Measurements from ENCODE around the gene POT1.

POT1 gene

DNA sequence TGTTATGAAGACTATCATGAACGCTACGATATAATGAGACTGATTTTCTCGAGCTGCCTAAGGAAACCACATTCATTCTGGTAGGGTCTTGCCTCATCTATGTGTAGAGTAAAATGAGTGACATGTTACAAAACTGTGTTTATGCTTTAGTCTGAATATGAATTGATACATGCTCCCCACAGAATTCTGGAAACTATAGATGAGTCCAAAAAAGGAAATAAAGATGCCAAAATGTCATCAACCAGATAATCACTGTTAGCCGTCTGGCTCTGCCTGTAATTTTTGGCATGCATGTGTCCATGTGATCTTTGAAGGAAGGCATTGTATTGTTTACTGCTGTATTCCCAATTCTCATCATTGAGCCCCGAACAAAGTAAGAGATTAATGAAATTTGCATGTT lies 121.4 kb downstream of the POT1 start:
- no peak for DNase-seq (ENCODE audit: low read depth)

DNA sequence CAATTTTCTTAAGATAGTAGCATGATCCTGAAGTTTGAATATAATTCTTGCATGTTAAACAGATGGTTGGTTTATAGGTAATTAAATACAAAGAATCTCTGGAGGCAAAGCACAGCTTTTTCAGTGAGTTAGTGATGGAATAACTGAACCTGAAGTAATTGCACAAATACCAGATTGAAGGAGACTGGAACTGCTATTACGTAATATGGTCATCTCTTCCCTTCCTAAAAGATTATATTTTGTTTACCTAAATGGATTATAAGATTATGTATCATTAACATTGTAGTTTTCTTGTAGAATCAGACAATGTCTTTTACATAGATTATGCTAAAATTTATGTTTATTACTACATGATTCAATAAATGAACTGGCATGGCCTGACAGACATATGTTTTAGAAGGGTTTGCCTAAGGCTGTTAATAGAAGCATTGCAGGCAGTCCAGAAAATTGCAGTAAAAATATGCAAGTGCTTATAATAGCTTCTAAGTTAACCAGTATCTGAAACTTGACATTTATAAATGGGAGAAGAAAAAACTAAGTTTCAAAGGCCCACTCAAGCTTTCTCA lies 128.2 kb downstream of the POT1 start:
- DNase-seq (ENCODE audit: low read depth) = no peak

DNA sequence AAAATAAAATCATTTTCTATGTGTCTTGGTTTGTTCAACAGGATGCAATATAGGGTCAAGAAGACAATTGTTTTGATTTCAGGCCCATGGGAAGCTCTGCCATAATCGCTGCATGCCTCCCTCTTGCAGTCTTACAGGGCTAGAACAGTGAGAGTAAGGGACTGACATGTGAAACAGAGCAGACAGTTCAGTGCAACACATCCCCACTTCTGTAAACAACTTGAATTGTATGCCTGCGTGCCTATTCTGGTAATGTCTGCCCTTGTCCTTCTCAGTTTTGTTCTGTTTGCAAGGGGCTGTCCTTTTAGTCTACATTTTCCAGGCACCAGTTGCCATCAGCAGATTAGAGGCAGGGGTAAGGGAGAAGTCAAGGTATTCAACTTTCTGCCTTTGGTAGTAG lies 129.2 kb downstream of the POT1 start:
- DNase-seq (ENCODE audit: low read depth) = no peak

DNA sequence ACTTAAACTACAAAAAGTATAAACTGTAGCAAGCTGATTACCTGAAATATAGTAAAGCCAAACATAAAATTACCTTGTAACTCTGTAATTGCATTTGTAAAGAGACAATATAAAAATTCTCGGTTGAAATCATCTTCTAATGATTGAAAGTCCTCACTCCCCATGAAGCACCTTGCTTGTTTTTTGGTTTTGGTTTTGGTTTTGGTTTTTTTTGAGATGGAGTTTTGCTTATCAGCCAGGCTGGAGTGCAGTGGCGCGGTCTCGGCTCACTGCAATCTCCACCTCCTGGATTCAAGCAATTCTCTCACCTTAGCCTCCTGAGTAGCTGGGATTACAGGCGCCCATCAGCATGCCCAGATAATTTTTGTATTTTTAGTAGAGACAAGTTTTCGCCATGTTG lies 130.2 kb downstream of the POT1 start:
- DNase-seq (ENCODE audit: low read depth) = no peak

DNA sequence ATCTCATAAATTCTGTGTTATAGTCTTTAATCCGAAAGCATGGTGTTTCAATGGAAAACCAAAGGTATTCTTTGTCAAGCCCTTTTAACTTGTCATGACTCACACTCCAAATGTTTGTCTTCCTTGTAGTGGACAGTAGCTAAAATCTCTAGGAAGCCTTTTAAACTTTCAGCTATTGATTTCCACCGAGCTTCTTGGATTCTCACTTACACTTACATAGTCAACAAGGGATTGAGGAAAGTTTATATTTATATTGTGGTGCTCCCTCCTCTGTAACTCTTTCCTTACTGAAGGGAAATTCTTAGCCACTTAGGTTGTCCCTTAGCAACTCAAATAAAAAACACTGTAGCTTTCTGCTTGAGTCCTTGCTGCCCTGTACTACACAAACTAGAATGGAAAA lies 132.9 kb downstream of the POT1 start:
- DNase-seq (ENCODE audit: low read depth) = no peak

DNA sequence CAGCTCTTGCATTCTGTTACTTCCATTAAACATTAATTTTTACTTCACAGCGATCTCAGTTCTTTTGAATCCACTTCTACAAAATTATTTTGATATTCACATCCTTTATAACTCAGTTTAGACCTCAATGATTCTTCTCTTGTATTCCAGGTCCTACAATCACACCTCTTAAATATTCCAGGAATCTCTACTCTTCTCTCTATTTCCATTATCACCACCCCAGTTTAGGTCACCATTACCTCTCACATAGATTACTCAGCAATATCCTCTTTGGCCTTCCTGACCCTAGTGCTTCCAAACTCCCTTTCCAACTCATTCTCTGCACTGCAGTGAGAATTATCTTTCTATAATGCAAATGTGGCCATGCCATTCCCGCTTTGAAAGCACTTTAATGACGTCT lies 136.9 kb downstream of the POT1 start:
- no peak for DNase-seq (ENCODE audit: low read depth)

DNA sequence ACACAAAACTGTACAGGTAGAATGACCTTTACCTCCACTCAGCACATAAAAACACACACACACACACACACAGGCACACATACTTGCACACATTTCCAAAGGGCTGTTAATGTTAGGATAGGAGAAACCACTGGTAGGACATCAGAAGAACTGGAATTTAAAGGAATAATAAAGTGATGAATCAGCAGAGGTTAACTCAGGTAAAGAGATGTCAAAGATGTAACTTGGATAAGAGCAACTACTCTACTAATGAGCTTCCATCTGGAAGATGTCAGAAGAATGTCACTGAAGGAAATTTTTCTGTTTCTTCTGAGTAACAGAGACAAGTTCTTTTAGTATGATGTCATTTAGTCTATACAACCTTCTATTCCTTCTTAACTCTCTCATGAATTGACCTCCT lies 137.6 kb downstream of the POT1 start:
- DNase-seq (ENCODE audit: low read depth) = no peak

DNA sequence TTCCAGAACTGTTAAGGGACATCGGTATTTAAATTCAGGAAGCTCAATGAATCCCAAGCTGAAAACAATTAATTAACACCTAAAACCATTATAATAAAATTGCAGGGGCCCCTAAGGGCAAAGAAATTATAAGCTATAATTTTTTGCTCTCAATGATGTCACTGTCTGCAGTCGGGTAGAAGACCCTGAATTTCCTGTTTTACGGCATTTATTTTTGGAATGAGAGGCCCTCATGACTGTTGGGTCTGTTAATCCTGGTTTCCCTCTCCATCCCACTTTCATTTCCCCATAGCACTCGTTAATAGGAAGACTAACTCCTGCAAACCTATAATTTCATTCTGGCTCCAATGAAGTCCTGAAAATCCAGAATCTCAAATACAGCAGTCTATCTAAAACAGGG lies 138.2 kb downstream of the POT1 start:
- DNase-seq (ENCODE audit: low read depth) = no peak

DNA sequence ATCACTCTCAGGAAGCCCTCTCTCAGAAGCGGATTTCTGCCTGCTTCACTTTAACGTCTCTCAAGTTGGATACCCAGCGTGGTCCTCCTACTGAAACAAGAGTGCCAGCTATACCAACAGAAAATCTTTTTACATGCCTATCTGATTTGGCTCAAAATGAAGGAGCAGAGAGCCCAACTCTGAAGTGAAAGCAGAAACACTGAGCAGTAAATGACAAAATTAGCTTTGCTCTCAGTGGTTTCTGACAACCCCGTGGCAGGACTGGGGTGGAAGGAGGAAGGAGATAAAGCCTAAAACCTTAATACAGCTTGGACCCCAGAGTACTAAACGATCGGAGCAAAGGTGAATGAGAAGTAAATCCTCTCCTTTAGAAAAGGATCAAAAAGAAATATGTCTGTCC lies 139.0 kb downstream of the POT1 start:
- DNase-seq (ENCODE audit: low read depth) = no peak

DNA sequence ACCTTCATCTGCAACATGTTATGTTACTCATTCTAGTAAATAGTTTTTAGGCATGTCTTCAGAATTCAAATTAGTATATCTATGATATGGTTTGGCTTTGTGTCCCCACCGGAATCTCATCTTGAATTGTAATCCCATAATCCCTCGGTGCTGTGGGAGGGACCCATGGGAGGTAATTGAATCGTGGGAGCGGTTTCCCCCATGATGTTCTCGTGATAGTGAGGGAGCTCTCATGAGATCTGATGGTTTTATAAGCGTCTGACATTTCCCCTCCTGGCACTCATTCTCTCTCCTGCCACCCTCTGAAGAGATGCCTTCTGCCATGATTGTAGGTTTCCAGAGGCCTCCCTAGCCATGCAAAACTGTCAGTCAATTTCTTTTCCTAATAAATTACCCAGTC lies 143.6 kb downstream of the POT1 start:
- no peak for DNase-seq (ENCODE audit: low read depth)

DNA sequence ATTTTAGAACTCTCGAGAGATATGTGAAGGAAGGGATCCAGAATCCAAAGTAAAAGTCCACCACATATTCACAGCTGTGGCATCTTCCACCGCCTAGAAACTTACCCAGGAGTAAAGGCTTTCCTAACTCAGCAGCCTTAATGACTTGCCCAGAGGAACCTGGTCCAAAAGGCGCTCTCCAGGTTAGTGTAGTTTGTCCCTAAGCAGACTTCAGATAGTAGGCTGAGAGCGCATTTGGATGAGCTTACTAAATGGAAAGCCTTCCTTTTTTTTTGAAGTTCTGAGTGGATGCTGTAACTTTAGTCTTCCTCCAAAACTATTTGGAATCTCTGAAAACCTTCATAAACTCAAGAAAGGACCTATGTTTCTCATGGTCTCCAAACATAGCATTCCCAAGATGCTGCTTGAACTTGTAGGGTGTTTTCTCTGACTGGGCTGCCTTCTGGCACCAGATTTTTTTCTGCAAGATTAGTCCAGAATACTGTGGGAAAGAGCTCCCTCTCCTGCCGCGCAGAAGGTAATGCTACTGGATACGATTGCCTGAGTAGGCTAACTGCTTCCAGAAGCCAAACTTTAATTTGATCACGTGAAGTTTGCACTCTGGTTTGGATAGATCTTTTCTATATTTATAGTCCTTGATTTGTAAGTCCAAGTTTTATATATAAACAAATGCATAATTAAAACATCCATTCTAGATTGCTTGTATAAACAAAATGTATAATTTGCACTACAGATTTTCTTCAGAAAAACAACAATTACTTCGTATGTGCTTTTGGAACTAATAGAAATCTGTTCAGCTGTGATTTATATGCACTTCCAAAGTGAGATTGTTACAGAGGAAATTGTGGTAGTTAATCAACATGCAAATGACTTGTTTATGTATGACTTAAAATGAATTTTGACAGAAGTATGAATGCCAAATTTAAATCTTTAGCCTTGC lies 144.5 kb downstream of the POT1 start:
- no peak for DNase-seq (ENCODE audit: low read depth)

DNA sequence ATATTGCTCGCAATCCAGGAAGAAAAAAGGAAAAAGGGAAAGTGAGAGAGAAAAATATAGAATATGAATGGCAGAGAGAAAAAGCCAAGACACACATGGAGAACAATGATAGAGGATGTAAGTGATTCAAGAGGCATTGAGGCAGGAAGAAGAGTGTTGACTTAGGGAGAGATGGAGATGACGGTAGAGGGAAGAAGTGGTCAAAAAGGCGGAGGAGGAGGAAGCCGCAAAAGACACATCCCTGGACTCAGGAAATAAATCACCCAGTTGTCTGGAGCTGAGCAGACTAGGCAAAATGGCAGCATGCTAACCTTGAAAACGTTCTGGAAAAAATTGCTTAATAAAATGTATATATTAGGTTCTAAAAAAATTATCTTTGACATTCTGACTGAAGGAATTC lies 146.4 kb downstream of the POT1 start:
- no peak for DNase-seq (ENCODE audit: low read depth)

DNA sequence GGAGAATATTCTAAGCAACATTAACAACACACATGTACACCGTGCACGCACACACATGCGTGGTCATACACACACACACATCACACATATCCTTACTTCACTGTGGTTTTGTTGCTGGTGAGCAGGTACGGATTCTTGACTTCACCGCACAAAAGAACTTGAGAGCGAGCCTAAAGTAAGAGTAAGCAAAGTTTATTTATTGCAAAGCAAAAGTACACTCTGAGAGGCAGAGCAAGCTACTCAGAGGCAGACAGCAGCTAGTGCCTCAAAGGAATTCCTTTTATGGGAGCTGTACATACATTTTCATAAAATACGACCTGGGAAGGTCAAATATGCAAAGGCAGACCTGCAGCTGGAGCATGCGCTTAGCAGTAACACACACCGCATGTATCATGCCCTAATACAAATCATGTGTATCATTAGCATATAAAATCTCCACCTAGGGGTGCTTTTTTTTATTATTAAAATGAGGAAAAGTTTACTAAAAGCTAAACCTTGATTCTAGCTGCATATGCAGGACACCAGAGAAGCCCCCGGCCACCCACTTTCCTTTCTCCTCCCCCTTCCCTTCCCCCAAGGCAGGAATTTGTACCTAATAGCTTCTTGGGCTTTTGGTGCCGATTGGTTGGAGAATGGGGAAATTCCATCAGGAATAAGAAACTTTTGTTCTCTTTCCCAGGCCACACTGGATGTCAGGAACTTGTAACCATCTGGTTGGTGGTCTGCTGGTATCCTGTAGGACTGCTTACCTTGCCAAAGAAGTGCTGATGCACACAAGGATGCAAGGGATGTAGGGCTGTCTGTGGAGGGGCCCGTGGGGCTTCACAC lies 147.5 kb downstream of the POT1 start:
- no peak for DNase-seq (ENCODE audit: low read depth)

DNA sequence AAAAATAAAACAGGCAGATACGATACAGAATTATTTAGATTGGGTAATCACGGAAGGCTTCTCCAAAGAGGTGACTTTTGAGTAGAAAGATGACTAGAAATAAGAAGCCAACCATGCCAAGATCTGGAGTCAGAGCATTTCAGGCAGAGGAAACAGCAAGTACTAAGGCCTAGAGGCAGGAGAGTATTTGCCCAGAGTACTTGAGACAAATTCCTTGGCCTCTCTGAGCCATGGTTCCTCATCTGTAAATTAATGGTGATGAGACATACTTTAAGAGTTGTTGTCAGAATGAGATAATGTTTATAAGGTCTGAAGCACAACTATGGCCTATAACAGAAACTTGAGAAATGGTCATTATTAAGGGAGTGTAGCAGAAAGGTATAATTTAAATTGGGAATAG lies 148.2 kb downstream of the POT1 start:
- DNase-seq (ENCODE audit: low read depth) = no peak

DNA sequence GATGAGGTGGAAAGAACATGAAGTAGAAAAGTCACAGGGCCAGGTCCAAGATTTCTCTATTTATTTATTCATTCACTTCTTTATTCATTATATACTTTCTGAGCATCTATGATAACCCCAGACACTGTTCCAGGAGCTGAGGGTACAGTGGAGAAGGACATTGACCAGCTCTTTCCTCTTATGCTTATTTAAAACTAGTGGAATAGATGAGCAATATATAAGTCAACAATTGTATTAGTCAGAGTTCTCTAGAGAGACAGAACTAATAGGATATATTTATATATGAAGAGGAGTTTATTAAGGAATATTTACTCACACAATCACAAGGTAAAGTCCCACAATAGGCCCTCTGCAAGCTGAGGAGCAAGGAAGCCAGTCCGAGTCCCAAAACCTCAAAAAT lies 149.0 kb downstream of the POT1 start:
- no peak for DNase-seq (ENCODE audit: low read depth)

DNA sequence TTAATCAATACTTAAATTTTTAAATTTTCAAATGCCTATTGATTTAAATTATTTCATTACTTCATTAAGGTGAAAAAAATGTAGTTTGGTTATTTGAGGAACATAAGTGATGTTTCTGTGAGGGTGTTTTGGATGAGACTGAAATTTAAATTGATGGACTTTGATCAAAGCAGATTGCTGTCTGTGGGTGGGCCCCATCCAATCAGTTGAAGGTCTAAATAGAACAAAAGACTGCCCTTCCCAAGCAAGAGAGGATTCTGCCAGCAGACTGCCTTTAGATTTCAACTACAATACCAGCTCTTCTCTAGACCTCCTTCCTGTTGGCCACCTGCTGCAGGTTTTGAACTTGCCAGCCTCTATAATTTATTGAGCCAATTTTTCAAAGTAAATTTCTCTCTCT lies 149.6 kb downstream of the POT1 start:
- no peak for DNase-seq (ENCODE audit: low read depth)

DNA sequence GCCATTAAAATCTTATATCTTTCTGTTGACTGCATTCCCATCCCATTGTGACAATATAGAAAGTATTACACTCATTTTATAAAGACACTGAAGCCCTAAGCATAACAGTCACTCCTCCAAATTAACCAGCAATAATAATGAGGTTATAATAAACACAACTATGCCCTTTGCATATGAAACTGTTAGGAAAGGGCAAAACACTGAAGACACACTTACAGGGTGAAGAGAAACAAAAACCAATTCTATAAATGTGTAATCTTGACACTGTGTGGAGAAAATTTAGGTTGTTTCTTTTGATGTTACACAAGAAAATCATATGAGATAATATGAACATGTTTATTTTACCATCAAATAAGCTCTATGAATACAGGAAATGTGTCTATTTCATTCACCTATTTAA lies 150.0 kb downstream of the POT1 start:
- DNase-seq (ENCODE audit: low read depth) = no peak

DNA sequence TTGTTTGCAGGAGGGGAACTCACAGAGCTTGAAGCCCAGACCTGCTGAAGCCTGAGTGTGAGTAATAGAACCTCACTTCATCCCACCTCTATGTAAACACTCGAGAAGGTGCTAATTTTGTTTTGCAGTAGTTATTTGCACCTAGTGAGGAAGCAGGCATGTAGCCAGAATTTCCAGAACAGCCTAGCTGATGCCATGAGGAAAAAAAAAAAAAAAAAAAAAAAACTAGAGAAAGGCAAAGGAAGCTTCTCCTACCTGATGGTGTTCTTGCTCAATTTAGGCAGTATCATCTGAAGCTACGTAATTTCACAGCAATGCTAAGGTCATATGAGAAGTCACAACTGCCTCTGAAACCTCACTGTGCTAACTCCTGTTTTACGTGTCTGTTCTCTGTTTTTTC lies 150.4 kb downstream of the POT1 start:
- no peak for DNase-seq (ENCODE audit: low read depth)

DNA sequence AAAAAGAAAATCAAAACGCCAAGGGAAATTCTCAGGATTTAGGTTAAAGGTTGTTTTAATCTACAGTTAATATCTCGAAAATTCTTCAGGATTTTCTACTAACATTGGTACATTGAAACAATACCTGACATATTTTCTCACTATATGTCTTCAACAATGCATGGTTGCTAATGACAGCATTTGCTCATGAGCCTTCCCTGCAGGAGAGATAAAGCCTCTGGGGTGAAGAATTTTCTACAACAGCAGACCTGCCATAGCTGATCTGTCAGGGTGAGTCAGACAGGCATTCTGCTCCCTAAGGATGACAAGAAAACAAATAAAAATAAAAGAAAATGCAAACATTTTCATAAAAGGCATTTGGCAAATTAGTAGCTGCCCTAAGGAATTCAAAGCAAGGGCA lies 152.4 kb downstream of the POT1 start:
- DNase-seq (ENCODE audit: low read depth) = no peak

DNA sequence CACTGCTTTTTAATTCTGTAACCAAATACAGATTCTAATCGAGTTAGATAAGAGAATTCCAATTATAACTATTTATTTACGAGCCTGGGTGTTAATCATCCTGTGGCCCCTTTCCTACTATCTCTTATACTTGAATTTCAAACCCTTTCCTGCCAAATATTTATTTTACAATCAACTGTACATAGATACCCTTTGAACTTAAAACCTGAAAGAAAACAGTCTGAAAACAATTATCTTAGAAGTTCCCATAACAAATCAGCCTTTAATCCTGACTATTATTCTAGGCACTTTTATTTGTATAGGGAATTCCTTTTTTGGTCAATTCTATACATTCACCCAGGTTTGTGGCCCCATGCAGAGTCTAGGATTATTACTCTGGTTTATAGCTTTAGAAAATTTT lies 153.5 kb downstream of the POT1 start:
- DNase-seq (ENCODE audit: low read depth) = no peak

DNA sequence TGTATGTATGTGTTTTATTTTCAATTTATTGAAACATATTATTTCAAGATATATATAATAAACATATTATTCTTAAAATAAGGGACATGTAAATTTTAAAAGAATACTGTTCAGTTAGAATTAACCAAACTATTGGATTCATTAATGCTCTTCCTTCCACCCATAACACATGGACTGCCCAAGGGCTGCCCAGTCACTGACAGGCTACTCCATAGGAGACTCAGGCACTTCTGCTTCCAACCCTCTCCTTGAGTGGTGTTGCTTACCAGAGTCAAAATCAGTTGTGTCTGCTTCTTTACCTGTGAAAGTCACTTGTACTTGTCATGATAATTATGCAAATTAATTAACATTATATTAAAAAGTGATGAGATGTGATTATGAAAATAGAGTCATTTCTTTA lies 154.2 kb downstream of the POT1 start:
- DNase-seq (ENCODE audit: low read depth) = no peak

DNA sequence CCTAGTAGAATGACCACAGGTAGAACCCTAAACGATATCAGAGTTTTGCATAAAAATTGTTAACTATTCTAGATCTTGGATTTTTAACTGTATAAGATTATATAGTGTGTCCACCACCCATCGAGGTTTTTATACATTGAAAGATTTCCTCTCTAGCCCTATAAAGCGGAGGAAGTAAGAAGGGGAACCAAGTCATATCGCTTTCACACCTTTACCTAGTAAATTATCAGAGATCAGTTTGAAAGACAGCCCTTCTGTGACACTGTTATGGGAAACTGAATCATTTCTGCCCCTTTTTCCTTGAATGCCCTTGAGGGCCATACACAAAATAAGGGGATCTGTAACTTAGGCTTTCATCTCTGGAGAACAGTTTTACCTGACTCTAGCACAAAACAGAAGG lies 155.7 kb downstream of the POT1 start:
- no peak for DNase-seq (ENCODE audit: low read depth)

DNA sequence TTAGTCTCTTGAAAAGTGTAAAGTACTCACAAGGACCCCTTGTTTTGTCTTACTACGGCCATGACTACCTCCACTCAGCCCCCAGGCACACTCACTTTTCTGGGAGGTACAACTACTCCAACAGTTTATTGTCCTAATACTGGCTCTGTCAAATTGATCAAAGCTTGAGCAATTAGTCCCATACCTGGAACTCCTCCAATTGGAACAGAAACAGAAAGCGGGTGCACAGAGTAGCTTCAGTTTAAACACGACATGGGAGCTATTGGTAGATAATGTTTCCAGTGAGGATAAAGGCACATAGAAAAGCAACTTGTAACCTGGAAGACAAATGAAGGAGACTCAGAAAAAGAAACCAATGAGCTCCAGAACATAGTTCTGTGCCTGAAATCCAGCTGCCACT lies 156.3 kb downstream of the POT1 start:
- DNase-seq (ENCODE audit: low read depth) = no peak
